H1 (cell line): ENCODE data around the gene KCNQ1. TPM values are rescaled to one million over a fixed set of nuclear protein-coding genes. Genes with fewer than 3 reads are reported as not detected.

ENCODE experiments used
- CHD2 ChIP-seq: IDR thresholded peaks from 2 replicates; pipeline ENCODE4 v1.6.1; 2012; ENCODE audit warnings: low read length, improper control_type of control experiment
- GTF2F1 ChIP-seq: IDR thresholded peaks from 2 replicates; pipeline ENCODE4 v1.6.1; 2012; ENCODE audit warnings: low read depth, low read length, improper control_type of control experiment, borderline replicate concordance
- MAX ChIP-seq: IDR thresholded peaks from 2 replicates; pipeline ENCODE4 v1.6.1; 2012; ENCODE audit warnings: inconsistent platforms
- RXRA ChIP-seq: IDR thresholded peaks from 2 replicates; pipeline ENCODE4 v1.6.1; 2011; ENCODE audit warnings: low read depth, mild to moderate bottlenecking, low read length, moderate library complexity; ENCODE audit not compliant: insufficient read depth
- SIRT6 ChIP-seq: IDR thresholded peaks from one replicate; pipeline ENCODE4 v1.7.1; 2012; ENCODE audit warnings: low read length, inconsistent platforms
- SRF ChIP-seq: IDR thresholded peaks from 2 replicates; pipeline ENCODE4 v1.6.1; 2011; ENCODE audit warnings: mild to moderate bottlenecking, low read depth, low read length, moderate library complexity
- ZNF274 ChIP-seq: IDR thresholded peaks from 2 replicates; pipeline ENCODE4 v1.7.0; 2012; ENCODE audit warnings: low read length, borderline replicate concordance; ENCODE audit errors: extremely low read depth
- polyA plus RNA-seq, 7 experiments: library from polyadenylated mRNA; depleted of rRNA in 3 of 7; stranded (reverse) in 5 of 7; unstranded in 2 of 7; fragments of >200 nt in 5 of 7; fragments of 200-250 nt in 2 of 7; gene quantifications; 1 replicate in 5 of 7; 2 replicates in 1 of 7; 4 replicates in 1 of 7; pipeline versions ENCODE4 v1.2.1 to v1.2.3, GENCODE V29; 2011 to 2013; ENCODE audit warnings: missing spikeins in 2 of 7, mixed read lengths in 2 of 7
- total RNA-seq: library from RNA; stranded (reverse); fragmentation: NEBNext Ultra II Directional; extraction: Animal tissue kit (Norgen Biotek cat#: 25700); gene quantifications from 2 replicates; pipeline ENCODE4 v1.2.1, GENCODE V29; 2021
- TF ChIP-seq, protein P1 (sequence below): fragments of 300-600 bp; sonication (generic); IDR thresholded peaks from 2 replicates; pipeline ENCODE4 v1.7.1; 2012; ENCODE audit warnings: low read length, moderate library complexity, mild to moderate bottlenecking, inconsistent platforms; ENCODE audit not compliant: insufficient replicate concordance
- TF ChIP-seq, protein P2 (sequence below), 3 experiments: IDR thresholded peaks; 1 replicate in 2 of 3; 2 replicates in 1 of 3; pipeline versions ENCODE4 v1.5.1 to v1.6.1; 2011; ENCODE audit warnings: low read length in 3 of 3, mild to moderate bottlenecking in 3 of 3, inconsistent platforms in 2 of 3, low read depth in 1 of 3, moderate library complexity in 1 of 3; ENCODE audit not compliant: insufficient read depth in 1 of 3; ENCODE audit errors: control extremely low read depth in 1 of 3

The KCNQ1 gene
- total and polyA plus RNA-seq, 2 of the 8 experiments (the other 6 are each of a cell fraction or from before 2014, with no cell fraction given) = 1.9 to 2.0 TPM

DNA sequence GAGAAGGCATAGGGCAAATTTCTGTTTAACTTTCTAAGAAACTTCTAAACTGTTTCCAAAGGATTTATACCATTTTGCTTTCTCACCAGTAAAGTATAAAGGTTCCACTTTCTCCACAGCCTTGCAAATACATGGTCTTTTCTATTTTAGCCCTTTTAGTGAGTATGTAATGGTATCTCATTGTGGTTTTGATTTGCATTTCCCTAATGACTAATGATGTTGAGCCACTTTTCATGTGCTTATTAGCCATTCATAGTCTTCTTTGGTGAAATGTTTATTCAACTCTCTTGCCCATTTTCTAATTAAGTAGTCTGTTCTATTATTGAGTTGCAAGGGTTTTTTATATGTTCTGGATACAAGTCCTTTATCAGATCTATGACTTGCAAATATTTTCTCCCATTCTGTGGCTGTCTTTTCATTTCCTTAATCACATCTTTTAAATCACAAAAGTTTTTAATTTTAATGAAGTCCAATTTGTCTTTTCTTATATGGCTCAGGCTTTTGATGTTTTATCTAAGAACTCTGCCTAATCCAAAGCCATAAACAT is 338.8 kb downstream of the KCNQ1 start (continued):
- TF ChIP-seq, protein P1, sequence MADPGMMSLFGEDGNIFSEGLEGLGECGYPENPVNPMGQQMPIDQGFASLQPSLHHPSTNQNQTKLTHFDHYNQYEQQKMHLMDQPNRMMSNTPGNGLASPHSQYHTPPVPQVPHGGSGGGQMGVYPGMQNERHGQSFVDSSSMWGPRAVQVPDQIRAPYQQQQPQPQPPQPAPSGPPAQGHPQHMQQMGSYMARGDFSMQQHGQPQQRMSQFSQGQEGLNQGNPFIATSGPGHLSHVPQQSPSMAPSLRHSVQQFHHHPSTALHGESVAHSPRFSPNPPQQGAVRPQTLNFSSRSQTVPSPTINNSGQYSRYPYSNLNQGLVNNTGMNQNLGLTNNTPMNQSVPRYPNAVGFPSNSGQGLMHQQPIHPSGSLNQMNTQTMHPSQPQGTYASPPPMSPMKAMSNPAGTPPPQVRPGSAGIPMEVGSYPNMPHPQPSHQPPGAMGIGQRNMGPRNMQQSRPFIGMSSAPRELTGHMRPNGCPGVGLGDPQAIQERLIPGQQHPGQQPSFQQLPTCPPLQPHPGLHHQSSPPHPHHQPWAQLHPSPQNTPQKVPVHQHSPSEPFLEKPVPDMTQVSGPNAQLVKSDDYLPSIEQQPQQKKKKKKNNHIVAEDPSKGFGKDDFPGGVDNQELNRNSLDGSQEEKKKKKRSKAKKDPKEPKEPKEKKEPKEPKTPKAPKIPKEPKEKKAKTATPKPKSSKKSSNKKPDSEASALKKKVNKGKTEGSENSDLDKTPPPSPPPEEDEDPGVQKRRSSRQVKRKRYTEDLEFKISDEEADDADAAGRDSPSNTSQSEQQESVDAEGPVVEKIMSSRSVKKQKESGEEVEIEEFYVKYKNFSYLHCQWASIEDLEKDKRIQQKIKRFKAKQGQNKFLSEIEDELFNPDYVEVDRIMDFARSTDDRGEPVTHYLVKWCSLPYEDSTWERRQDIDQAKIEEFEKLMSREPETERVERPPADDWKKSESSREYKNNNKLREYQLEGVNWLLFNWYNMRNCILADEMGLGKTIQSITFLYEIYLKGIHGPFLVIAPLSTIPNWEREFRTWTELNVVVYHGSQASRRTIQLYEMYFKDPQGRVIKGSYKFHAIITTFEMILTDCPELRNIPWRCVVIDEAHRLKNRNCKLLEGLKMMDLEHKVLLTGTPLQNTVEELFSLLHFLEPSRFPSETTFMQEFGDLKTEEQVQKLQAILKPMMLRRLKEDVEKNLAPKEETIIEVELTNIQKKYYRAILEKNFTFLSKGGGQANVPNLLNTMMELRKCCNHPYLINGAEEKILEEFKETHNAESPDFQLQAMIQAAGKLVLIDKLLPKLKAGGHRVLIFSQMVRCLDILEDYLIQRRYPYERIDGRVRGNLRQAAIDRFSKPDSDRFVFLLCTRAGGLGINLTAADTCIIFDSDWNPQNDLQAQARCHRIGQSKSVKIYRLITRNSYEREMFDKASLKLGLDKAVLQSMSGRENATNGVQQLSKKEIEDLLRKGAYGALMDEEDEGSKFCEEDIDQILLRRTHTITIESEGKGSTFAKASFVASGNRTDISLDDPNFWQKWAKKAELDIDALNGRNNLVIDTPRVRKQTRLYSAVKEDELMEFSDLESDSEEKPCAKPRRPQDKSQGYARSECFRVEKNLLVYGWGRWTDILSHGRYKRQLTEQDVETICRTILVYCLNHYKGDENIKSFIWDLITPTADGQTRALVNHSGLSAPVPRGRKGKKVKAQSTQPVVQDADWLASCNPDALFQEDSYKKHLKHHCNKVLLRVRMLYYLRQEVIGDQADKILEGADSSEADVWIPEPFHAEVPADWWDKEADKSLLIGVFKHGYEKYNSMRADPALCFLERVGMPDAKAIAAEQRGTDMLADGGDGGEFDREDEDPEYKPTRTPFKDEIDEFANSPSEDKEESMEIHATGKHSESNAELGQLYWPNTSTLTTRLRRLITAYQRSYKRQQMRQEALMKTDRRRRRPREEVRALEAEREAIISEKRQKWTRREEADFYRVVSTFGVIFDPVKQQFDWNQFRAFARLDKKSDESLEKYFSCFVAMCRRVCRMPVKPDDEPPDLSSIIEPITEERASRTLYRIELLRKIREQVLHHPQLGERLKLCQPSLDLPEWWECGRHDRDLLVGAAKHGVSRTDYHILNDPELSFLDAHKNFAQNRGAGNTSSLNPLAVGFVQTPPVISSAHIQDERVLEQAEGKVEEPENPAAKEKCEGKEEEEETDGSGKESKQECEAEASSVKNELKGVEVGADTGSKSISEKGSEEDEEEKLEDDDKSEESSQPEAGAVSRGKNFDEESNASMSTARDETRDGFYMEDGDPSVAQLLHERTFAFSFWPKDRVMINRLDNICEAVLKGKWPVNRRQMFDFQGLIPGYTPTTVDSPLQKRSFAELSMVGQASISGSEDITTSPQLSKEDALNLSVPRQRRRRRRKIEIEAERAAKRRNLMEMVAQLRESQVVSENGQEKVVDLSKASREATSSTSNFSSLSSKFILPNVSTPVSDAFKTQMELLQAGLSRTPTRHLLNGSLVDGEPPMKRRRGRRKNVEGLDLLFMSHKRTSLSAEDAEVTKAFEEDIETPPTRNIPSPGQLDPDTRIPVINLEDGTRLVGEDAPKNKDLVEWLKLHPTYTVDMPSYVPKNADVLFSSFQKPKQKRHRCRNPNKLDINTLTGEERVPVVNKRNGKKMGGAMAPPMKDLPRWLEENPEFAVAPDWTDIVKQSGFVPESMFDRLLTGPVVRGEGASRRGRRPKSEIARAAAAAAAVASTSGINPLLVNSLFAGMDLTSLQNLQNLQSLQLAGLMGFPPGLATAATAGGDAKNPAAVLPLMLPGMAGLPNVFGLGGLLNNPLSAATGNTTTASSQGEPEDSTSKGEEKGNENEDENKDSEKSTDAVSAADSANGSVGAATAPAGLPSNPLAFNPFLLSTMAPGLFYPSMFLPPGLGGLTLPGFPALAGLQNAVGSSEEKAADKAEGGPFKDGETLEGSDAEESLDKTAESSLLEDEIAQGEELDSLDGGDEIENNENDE = no peak
- TF ChIP-seq CHD2 (no peak), ZNF274 (no peak), GTF2F1 (no peak), SIRT6 (no peak), RXRA (no peak), MAX (no peak), SRF (no peak)
- TF ChIP-seq, protein P2, sequence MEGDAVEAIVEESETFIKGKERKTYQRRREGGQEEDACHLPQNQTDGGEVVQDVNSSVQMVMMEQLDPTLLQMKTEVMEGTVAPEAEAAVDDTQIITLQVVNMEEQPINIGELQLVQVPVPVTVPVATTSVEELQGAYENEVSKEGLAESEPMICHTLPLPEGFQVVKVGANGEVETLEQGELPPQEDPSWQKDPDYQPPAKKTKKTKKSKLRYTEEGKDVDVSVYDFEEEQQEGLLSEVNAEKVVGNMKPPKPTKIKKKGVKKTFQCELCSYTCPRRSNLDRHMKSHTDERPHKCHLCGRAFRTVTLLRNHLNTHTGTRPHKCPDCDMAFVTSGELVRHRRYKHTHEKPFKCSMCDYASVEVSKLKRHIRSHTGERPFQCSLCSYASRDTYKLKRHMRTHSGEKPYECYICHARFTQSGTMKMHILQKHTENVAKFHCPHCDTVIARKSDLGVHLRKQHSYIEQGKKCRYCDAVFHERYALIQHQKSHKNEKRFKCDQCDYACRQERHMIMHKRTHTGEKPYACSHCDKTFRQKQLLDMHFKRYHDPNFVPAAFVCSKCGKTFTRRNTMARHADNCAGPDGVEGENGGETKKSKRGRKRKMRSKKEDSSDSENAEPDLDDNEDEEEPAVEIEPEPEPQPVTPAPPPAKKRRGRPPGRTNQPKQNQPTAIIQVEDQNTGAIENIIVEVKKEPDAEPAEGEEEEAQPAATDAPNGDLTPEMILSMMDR (IDR thresholded peaks at IDR 0.05; ENCODE audit: control extremely low read depth in 1 of 3, insufficient read depth in 1 of 3, low read depth in 1 of 3, low read length in 3 of 3) = no peak
